GM19438 (cell line): ENCODE results near the gene ANAPC2.

Experiments used
- ATAC-seq: cut with Tn5 transposase; IDR thresholded peaks from one replicate; pipeline ENCODE4 v1.9.1; 2021; ENCODE audit warnings: low read depth; ENCODE audit not compliant: unreplicated experiment

ANAPC2 gene

GRCh38 chr9:137216188-137216965 lies 28.0 kb upstream of the ANAPC2 start:
- no peak for ATAC-seq

GRCh38 chr9:137215196-137215986 lies 27.0 kb upstream of the ANAPC2 start:
- ATAC-seq: no peak

- no peak for ATAC-seq
Observed at GRCh38 chr9:137214620-137215019, 26.3 kb upstream of the ANAPC2 start.

GRCh38 chr9:137213160-137214060 lies 25.1 kb upstream of the ANAPC2 start:
- no peak for ATAC-seq

GRCh38 chr9:137212520-137212919 lies 24.2 kb upstream of the ANAPC2 start:
- no peak for ATAC-seq

GRCh38 chr9:137211532-137211931 lies 23.2 kb upstream of the ANAPC2 start:
- ATAC-seq: no peak

- no peak for ATAC-seq
Observed at GRCh38 chr9:137206602-137207001, 18.2 kb upstream of the ANAPC2 start.

GRCh38 chr9:137205126-137206069 lies 17.0 kb upstream of the ANAPC2 start, which contains the start of the genes NDOR1 and TMEM203:
Gene NDOR1, plus strand, starts transcription at chr9:137205700. Its CDS starts 78 bp downstream, at chr9:137205778.
Gene TMEM203, minus strand, starts transcription at chr9:137205648. Its CDS starts 234 bp downstream, at chr9:137205414.
- ATAC-seq: no peak

- no peak for ATAC-seq
Observed at GRCh38 chr9:137204731-137205125, 16.4 kb upstream of the ANAPC2 start.

GRCh38 chr9:137202966-137203365 lies 14.6 kb upstream of the ANAPC2 start:
- no peak for ATAC-seq

- ATAC-seq: no peak
Observed at GRCh38 chr9:137201205-137201868, 13.0 kb upstream of the ANAPC2 start.

- ATAC-seq: peak; percentile 85
Observed at GRCh38 chr9:137200311-137201204, 12.2 kb upstream of the ANAPC2 start, which contains the start of gene TPRN. Gene TPRN, minus strand, starts transcription at chr9:137200741. Its CDS starts 30 bp downstream, at chr9:137200711.

- no peak for ATAC-seq
Observed at GRCh38 chr9:137199411-137200121, 11.2 kb upstream of the ANAPC2 start.

GRCh38 chr9:137198902-137199283 lies 10.5 kb upstream of the ANAPC2 start:
- no peak for ATAC-seq

GRCh38 chr9:137198051-137198901 lies 9.9 kb upstream of the ANAPC2 start:
- ATAC-seq: no peak

GRCh38 chr9:137195525-137196220 lies 7.3 kb upstream of the ANAPC2 start:
- no peak for ATAC-seq
